DLD1 (cell line): ENCODE results near the gene GALNT12.

Experiments used
- in situ Hi-C: cut with HindIII; loops from 2 replicates; pipeline ENCODE4 v1.10.0; 2017; ENCODE audit warnings: low sequenced_read_pairs

Gene GALNT12

DNA sequence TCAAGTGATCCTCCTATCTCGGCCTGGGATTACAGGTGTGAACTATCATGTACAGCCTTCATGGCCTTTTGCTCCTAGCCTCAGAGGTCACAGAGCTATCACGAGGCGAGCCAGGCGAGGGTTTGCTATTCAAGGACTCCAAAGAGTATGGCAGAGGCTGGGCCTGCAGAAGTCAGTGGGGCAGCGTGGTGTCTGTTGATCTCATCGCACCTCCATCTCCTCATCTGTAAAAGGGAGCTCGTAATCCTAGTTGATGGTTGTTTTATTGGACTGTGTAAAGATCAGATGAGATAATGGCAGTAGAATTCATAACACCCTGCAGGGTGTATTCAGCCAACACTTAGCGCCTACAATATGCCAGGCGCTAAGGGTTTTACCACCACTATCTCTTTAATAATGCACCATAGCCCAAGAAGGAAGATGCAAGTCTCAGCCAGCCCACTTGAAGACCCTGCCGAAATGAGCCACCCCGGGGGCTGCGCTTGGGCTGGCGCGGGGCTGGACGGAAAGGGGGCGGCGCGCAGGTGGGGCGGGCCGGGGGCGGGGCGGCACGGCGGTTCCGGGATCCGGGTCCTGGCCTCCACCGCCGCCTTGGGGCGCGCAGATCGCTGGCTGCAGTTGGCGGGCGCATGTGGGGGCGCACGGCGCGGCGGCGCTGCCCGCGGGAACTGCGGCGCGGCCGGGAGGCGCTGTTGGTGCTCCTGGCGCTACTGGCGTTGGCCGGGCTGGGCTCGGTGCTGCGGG, at the start of gene GALNT12:
Gene GALNT12, plus strand, starts transcription at position 601 of the 744 bp plus-strand sequence. Its CDS starts 29 bp downstream, at position 630.
- in situ Hi-C loops: no loop called here

DNA sequence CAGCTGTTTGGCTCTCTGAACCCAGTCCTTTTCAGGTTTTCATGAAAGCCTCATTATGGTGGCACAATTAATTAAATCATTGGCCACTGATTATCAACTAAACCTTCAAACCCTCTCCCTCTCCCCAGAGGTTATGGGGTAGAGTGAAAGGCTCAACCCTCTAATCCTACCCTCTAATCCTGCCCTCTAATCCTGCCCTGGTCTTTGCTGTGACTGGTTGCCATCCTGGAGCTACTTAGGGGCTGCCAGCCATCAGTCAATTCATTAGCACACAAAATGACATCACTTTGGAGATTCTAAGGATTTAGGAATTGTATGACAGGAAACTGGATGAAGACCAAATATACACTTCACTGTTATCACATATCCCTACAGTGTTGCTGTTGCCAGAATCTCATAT, 47.2 kb upstream of the GALNT12 start:
- in situ Hi-C loops: no loop called here

DNA sequence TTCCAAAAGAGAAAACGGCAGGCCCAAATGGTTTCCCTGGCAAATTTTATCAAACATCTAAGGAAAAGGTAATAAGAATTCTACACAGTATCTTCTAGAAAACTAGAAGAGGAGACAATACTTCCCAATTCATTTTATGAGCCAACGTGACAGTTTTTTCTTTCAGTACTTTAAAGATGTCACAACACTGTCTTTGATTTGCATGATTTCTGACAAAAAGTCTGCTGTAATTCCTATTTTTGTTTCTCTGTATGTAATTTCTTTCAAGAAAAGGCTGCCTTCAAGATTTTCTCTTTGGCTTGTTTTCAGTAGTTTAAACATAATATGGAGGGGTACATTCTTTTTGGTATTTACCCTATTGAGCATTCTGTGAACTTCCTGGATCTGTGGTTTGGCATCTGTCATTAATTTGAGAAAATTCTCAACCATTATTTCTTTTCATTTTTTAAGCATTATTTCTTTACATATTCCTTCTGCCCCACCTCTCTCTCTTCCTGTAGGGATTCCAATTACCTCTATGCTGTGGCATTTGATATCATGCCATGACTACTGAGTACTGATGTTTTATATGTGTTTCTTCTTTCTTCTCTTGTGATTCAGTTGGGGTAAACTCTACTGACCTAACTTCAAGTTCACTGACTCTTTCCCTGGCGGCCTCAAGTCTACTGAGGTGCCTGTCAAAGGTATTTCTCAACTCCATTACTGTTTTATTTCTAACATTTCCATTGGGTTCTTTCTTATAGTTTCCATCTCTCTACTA, 43.3 kb upstream of the GALNT12 start:
- in situ Hi-C loops: no loop called here

DNA sequence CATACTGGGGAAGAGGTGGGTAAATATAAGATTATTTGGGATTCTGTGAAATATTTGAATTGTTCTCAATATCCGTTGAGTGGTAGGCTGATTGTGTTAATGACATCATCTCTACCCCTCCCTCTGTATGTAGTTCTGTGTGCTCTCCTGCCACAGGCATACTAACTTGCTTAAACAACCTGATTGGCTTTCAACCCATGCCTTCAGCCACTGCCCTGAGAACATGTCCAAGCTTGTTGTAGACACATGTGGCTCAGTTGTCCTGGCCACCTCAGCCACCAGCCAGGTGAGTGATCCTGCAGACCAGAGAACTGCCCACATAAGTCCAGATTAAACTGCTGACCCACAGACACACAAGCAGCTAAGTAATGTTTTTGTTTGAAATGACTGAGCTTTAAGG, 42.2 kb upstream of the GALNT12 start:
- in situ Hi-C loops: no loop called here

DNA sequence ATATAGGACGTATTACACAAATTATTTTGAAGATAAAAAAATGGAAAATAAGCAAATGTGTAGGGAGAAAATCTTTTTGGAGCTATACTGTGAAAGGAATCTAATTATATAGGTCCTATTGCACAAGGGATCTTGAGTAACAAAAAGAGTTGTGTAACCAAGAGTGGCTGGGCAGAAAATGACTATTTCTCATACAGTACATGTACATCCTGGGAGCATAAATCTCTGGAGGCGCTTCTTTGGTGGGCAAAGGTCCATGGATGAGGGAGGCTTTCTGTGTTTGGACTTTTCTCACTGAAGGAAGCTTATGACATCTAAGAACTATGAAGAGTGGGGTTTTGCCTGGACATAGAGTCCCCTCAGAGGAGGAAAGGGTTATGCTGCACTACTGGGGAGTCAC, 40.9 kb upstream of the GALNT12 start:
- in situ Hi-C loops: no loop called here

- in situ Hi-C loops: no loop called here
These were observed 40.3 kb upstream of the GALNT12 start for GRCh38 chr9:98767196-98767595.

DNA sequence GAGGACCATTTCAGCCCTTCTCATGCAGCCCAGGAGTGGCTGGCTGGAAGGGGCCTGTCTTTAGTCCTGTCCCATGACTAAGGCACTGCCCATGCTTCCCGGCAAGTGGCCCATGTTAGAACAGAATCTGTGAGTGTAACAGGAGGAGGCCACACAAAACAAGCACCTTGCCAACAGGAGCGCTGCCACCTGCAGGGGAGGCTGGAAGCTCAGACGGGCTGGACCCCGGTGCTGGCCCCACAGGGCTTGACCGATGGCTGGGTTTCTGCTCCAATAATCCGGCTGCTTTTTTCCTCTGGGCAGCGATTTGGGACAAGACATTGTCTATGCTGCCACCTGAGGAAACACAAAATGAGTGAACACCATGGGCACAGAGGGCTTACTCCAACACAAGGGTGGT, 39.6 kb upstream of the GALNT12 start:
- in situ Hi-C loops: no loop called here

GRCh38 chr9:98768344-98768743, 39.1 kb upstream of the GALNT12 start:
- in situ Hi-C loops: no loop called here

DNA sequence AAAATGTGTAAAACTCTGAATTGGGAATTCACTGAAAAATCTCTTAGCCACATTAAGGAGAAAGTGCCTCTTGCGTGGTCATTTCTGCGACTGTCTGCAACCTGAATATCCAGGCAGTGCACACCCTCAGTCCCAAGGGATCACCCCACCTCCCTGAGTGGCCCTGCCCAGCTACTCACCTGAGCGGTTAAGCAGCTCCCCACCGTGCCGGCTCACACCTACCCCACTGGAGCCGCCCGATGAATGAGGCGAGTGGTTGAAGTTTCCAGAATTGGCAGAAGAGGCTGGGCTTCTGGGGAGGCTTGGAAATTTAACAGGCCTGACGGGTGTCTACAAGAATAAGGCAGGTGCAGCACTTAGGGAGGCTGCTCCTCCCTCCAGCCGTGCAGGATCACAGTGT, 36.8 kb upstream of the GALNT12 start:
- in situ Hi-C loops: no loop called here

DNA sequence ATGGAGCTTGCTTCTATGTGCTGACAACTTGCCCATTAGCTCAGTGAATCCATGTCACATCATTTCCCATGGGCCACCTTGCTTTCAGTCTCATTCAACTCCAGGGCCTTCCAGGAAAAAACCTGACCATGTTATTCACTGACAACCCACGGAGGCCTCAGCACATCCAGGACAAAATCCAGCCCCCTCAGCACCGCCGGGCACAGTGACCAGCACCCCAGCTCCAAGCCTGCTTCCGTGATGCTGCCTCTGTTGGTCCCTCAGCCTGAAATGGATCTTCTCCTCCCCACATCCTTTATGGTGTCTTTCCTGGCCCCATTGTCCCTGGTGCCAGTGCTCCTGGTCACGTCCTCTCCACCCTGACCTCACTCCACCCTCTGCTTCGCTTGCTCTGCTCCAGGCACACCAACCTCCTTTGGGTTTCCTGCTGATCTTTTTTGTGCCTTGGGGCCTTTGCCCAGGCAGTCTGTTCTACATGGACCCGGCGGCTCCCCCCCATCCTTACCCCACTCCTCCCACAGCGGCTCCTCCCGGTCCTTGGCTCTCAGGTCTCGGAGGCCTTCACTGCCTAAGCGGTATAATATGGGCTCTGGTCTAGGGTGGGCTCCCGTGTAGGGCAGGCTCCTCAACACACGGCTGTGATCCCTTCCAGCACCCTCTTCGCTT, 36.1 kb upstream of the GALNT12 start:
- in situ Hi-C loops: no loop called here

GRCh38 chr9:98772364-98773155, 34.9 kb upstream of the GALNT12 start:
- in situ Hi-C loops: no loop called here

DNA sequence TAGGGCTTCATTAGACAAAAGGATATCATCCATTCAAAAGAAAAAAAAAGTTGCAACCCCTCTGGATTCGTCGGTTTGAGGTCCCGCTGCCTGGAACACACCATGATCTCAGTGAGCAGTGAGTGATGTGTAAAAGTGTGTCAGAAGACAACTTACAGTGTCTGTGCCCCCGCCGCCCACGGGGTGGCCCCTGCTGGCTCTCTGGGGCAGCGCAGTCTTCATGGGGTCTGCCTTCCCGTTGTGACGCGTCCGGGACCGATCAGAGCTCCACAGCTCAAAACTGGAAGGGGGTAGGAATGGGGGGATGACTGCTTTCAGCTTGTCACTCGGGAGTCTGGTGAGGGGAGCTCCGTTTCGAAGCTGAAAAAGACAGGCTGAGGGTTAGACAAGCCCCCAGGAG, 33.7 kb upstream of the GALNT12 start:
- in situ Hi-C loops: no loop called here

- in situ Hi-C loops: no loop called here
These were observed 32.7 kb upstream of the GALNT12 start for GRCh38 chr9:98774746-98775145.

DNA sequence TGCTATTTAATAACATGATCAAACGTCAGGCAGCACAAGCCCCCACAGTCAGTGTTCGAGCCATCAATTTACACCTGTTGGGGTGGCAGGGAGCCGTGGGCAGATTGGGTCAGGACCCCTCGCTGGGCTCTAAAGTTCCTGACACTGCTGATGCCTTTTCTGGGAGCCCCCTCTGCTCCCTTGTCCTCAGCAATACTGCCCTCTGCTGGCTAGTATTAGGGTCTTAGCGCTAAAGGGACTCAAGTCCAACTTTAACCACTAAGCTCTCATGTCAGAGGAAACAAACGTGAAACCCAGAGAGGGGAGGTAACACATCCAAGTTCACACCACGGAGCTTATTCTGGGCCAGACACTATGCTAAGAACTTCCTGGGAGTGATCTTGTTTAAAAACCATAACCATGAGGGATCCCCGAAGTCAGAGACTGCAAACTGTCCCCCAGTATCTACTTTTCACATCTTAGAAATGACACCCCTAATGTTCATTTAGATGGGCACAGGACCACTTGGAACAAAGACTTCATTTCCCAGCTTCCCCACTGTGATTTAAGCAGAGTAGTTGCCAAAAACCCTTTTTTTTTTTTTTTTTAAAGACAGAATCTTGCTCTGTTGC, 31.5 kb upstream of the GALNT12 start:
- in situ Hi-C loops: no loop called here

DNA sequence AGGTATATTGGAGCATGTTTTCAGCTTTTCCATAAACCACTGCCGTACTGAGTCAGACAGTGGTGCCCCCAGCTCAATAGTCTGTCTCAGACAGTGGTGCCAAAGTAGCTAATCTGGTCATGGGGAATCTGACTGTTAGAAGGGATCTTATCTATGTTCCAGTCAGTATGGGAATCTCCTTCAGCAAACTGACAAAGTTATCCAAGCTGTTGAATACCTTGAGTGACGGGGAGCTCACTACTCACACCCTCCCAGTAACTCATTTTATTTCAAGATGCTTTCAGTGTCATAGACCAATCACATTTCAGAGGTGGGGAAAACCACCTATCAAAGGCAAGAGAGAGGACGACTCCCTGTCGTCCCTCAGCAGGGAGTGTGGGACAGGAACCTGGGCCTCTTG, 29.9 kb upstream of the GALNT12 start:
- in situ Hi-C loops: no loop called here

GRCh38 chr9:98778251-98778650, 29.2 kb upstream of the GALNT12 start:
- in situ Hi-C loops: no loop called here

- in situ Hi-C loops: no loop called here
These were observed 28.5 kb upstream of the GALNT12 start for GRCh38 chr9:98778711-98779530.

- in situ Hi-C loops: no loop called here
These were observed 27.3 kb upstream of the GALNT12 start for GRCh38 chr9:98780059-98780749.
